Sigmoid colon (tissue), 7 donors: ENCODE data around the gene EXOSC2. TPM values are rescaled to one million over a fixed set of nuclear protein-coding genes. Genes with fewer than 3 reads are reported as not detected.

Source experiments
- DNase-seq: peaks from one replicate; pipeline ENCODE4 v3.0.0-alpha.2; 2019
- H3K27ac ChIP-seq, 4 donors: fragments of 200-600 bp; sonication (generic); one replicate each; pipeline ENCODE4 v1.5.1; 2016 to 2019; ENCODE audit warnings: mild to moderate bottlenecking in 1 of 4
- H3K27me3 ChIP-seq, 3 donors: fragments of 200-600 bp; sonication (generic); one replicate each; pipeline ENCODE4 v1.5.1; 2019; ENCODE audit warnings: mild to moderate bottlenecking in 1 of 3
- H3K36me3 ChIP-seq, 4 donors: fragments of 200-600 bp; sonication (generic); one replicate each; pipeline ENCODE4 v1.5.1; 2016 to 2019
- H3K4me1 ChIP-seq, 4 donors: fragments of 200-600 bp; sonication (generic); one replicate each; pipeline ENCODE4 v1.5.1; 2017 to 2019
- H3K4me3 ChIP-seq, 4 donors: fragments of 200-600 bp; sonication (generic); one replicate each; pipeline ENCODE4 v1.5.1; 2017 to 2019; ENCODE audit warnings: mild to moderate bottlenecking in 2 of 4, moderate library complexity in 1 of 4
- H3K9me3 ChIP-seq, 4 donors: fragments of 200-600 bp in 3 of 4; sonication (generic) in 3 of 4; one replicate each; pipeline versions ENCODE4 v1.5.1 to v1.6.1; 2013 to 2019
- CTCF ChIP-seq, 4 experiments: fragments of 450-650 bp in 3 of 4; fragments of 200-600 bp in 1 of 4; IDR thresholded peaks; one replicate each; pipeline ENCODE4 v1.5.1; 2016 to 2019; ENCODE audit warnings: antibody characterized with exemption in 4 of 4, mild to moderate bottlenecking in 3 of 4, moderate library complexity in 2 of 4
- EP300 ChIP-seq, 4 donors: sonication (generic); formaldehyde crosslinking; IDR thresholded peaks; one replicate each; pipeline ENCODE4 v1.6.1; 2017; ENCODE audit warnings: antibody characterized with exemption in 4 of 4
- POLR2A ChIP-seq, 2 donors: fragments of 450-650 bp; IDR thresholded peaks; one replicate each; pipeline ENCODE4 v1.6.1; 2016; ENCODE audit warnings: antibody characterized with exemption in 2 of 2, mild to moderate bottlenecking in 2 of 2, moderate library complexity in 2 of 2
- POLR2AphosphoS5 ChIP-seq, 4 donors: sonication (generic); formaldehyde crosslinking; IDR thresholded peaks; one replicate each; pipeline ENCODE4 v1.6.1; 2017; ENCODE audit warnings: antibody characterized with exemption in 4 of 4
- WGBS, 2 donors: extraction: QIAGEN DNeasy Blood & Tissue Kit; methylation state at CpG; one replicate each; pipeline ENCODE4 v1.1.7; 2013; 5-methylcytosine and 5-hydroxymethylcytosine counted together
- intact Hi-C: fragments of 100-400 bp; cut with DNase I; formaldehyde crosslinking; loops from one replicate; pipeline ENCODE4 v1.15.1; 2023
- polyA plus RNA-seq, 3 donors: library from polyadenylated mRNA; stranded (reverse); fragments of 200-250 nt; gene quantifications; one replicate each; pipeline ENCODE4 v1.2.3, GENCODE V29; 2013
- total RNA-seq, 4 donors: library from RNA; depleted of rRNA; stranded (reverse); fragments of >200 nt; gene quantifications; one replicate each; pipeline ENCODE4 v1.1.0, GENCODE V29; 2016
- donor health status: healthy with polysubstance abuse.
- donor health status: Bipolar disorder and iron deficiency.
- donor health status: healthy.

EXOSC2 gene
- total and polyA plus RNA-seq, 7 donors: 6.6 to 24.1 (median 12.5) TPM

GRCh38 chr9:130667120-130667435 lies 26.5 kb upstream of the EXOSC2 start:
- Histone ChIP-seq H3K4me3 (no peak overlapping the region), H3K4me1 (peaks cover 0 to 47% (median 47%) of the 10 kb centered on the region in 4 donors), H3K27me3 (peaks cover 48 to 66% (median 58%) of the 10 kb centered on the region in 3 donors), H3K36me3 (no peaks in the 10 kb centered on the region), H3K27ac (no peak overlapping the region), H3K9me3 (no peaks in the 10 kb centered on the region)
- intact Hi-C loops: no loop called here
- DNase-seq: no peak
- 31 to 42% methylated on average over 4 of the region's 4 CpGs for WGBS, 2 donors
- TF ChIP-seq CTCF (IDR thresholded peaks at IDR 0.05) (no peak), POLR2AphosphoS5 (IDR thresholded peaks at IDR 0.05) (no peak), EP300 (IDR thresholded peaks at IDR 0.05) (no peak), POLR2A (IDR thresholded peaks at IDR 0.05) (no peak)

GRCh38 chr9:130668196-130668595 lies 25.4 kb upstream of the EXOSC2 start:
- no peaks in the 10 kb centered on the region for H3K36me3 ChIP-seq
- intact Hi-C loops: no loop called here
- WGBS, 2 donors: 89 to 91% methylated on average over 13 of the region's 13 CpGs
- H3K4me3 ChIP-seq: no peak overlapping the region
- no peaks in the 10 kb centered on the region for H3K9me3 ChIP-seq
- H3K4me1 ChIP-seq: peaks cover 0 to 36% (median 36%) of the 10 kb centered on the region in 4 donors
- TF ChIP-seq POLR2AphosphoS5 (IDR thresholded peaks at IDR 0.05) (no peak), CTCF (IDR thresholded peaks at IDR 0.05) (no peak), POLR2A (IDR thresholded peaks at IDR 0.05) (no peak), EP300 (IDR thresholded peaks at IDR 0.05) (no peak)
- DNase-seq: no peak
- peaks cover 37 to 55% (median 47%) of the 10 kb centered on the region in 3 donors for H3K27me3 ChIP-seq
- no peak overlapping the region for H3K27ac ChIP-seq

DNA sequence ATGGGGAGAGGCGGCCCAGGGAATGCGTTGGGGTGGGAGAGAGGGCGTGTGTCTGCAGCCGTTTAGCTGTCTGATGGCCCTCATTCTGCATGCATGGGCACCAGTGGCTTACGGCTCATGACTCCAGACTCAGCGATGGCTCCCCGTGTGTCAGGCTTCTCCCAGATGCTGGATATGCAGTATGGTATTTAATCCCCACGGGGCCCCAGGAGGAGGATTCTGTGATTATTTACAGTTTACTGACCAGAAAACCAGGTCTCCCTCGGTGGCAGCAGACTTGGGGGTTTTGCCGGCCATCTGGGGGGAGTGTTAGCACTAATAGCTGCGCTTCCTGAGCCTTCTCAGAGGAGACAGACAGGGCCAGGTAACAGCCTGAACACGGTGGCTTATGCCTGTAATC lies 24.9 kb upstream of the EXOSC2 start:
- no peaks in the 10 kb centered on the region for H3K36me3 ChIP-seq
- H3K27me3 ChIP-seq: peaks cover 32 to 50% (median 42%) of the 10 kb centered on the region in 3 donors
- no peak overlapping the region for H3K4me3 ChIP-seq
- no peak for DNase-seq
- TF ChIP-seq POLR2A (IDR thresholded peaks at IDR 0.05): no peak
- no peak for TF ChIP-seq POLR2AphosphoS5 (IDR thresholded peaks at IDR 0.05)
- no peak for TF ChIP-seq CTCF (IDR thresholded peaks at IDR 0.05)
- no peak for TF ChIP-seq EP300 (IDR thresholded peaks at IDR 0.05)
- intact Hi-C loops: no loop called here
- H3K27ac ChIP-seq: no peak overlapping the region
- H3K9me3 ChIP-seq: no peaks in the 10 kb centered on the region
- H3K4me1 ChIP-seq: peaks cover 0 to 32% (median 31%) of the 10 kb centered on the region in 4 donors
- 55 to 62% methylated on average over 12 of the region's 12 CpGs for WGBS, 2 donors

DNA sequence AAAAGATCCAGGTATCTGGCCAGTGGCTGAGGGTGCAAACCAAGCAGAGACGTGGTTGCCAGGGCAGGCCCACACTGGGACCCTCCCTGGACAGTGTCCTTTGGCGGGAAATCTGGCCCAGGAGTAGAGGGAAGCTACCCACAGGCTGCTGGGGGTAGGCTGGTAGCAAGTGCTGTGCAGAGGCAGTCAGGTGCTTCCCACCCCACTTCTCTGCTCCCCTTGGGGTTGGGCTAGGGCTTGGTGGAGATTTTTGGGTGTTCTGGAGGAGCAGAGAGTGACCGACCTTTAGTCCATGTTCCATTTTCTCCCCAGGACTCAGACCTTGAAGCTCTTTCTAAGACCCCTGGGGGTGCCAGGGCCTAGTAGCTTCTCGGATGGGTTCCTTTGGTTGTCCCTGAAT lies 23.6 kb upstream of the EXOSC2 start:
- peaks cover 0 to 19% (median 18%) of the 10 kb centered on the region in 4 donors for H3K4me1 ChIP-seq

More for the DNA sequence above, 23.6 kb upstream of the EXOSC2 start:
- peaks cover 19 to 37% (median 29%) of the 10 kb centered on the region in 3 donors for H3K27me3 ChIP-seq
- intact Hi-C loops: no loop called here
- H3K4me3 ChIP-seq: no peak overlapping the region
- no peak for DNase-seq
- TF ChIP-seq CTCF (IDR thresholded peaks at IDR 0.05) (no peak), POLR2A (IDR thresholded peaks at IDR 0.05) (no peak), POLR2AphosphoS5 (IDR thresholded peaks at IDR 0.05) (no peak), EP300 (IDR thresholded peaks at IDR 0.05) (no peak)
- no peaks in the 10 kb centered on the region for H3K36me3 ChIP-seq
- no peaks in the 10 kb centered on the region for H3K9me3 ChIP-seq
- no peak overlapping the region for H3K27ac ChIP-seq
- WGBS, 2 donors: 75 to 83% methylated on average over 4 of the region's 4 CpGs
